Type B pancreatic cell (in vitro differentiated cells): ENCODE measurements around the gene TLDC2. TPM values are rescaled to one million over a fixed set of nuclear protein-coding genes. Genes with fewer than 3 reads are reported as not detected.

Experiments used
- DNase-seq: peaks from one replicate; pipeline ENCODE4 v3.0.0; 2021; ENCODE audit warnings: mixed read lengths; ENCODE audit not compliant: unreplicated experiment; ENCODE audit errors: extremely low spot score
- H3K27ac Mint-ChIP-seq: 2 replicates; pipeline ENCODE4 v1.8.0; 2021; ENCODE audit warnings: mild to moderate bottlenecking, mixed read lengths
- H3K27me3 Mint-ChIP-seq: 2 replicates; pipeline ENCODE4 v1.8.0; 2021; ENCODE audit warnings: mixed read lengths
- H3K36me3 Mint-ChIP-seq: 2 replicates; pipeline ENCODE4 v1.8.0; 2021; ENCODE audit warnings: mixed read lengths
- H3K4me1 Mint-ChIP-seq: one replicate; pipeline ENCODE4 v1.8.0; 2021; ENCODE audit warnings: mixed read lengths; ENCODE audit not compliant: unreplicated experiment
- H3K4me3 Mint-ChIP-seq: 2 replicates; pipeline ENCODE4 v1.8.0; 2021; ENCODE audit warnings: mild to moderate bottlenecking, mixed read lengths
- H3K9me3 Mint-ChIP-seq: 2 replicates; pipeline ENCODE4 v1.8.0; 2021; ENCODE audit warnings: mixed read lengths
- total RNA-seq: library from RNA; stranded (reverse); gene quantifications from 2 replicates; pipeline ENCODE4 v1.2.1, GENCODE V29; 2021; ENCODE audit warnings: low replicate concordance
- TF ChIP-seq, protein P1 (sequence below): fragments of 200-600 bp; sonication (generic); conservative IDR thresholded peaks from 2 replicates; pipeline ENCODE4 v1.5.0; 2021; ENCODE audit warnings: antibody characterized with exemption, mild to moderate bottlenecking

Gene TLDC2
- total RNA-seq, 1 donor from 2014 or later = 0.75 TPM

GRCh38 chr20:36855241-36855657, 20.7 kb upstream of the TLDC2 start:
- DNase-seq = no peak
- peaks cover 9% of the 10 kb centered on the region for H3K36me3 Mint-ChIP-seq
- no peak overlapping the region for H3K27ac Mint-ChIP-seq
- TF ChIP-seq, protein P1, sequence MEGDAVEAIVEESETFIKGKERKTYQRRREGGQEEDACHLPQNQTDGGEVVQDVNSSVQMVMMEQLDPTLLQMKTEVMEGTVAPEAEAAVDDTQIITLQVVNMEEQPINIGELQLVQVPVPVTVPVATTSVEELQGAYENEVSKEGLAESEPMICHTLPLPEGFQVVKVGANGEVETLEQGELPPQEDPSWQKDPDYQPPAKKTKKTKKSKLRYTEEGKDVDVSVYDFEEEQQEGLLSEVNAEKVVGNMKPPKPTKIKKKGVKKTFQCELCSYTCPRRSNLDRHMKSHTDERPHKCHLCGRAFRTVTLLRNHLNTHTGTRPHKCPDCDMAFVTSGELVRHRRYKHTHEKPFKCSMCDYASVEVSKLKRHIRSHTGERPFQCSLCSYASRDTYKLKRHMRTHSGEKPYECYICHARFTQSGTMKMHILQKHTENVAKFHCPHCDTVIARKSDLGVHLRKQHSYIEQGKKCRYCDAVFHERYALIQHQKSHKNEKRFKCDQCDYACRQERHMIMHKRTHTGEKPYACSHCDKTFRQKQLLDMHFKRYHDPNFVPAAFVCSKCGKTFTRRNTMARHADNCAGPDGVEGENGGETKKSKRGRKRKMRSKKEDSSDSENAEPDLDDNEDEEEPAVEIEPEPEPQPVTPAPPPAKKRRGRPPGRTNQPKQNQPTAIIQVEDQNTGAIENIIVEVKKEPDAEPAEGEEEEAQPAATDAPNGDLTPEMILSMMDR = no peak
- no peaks in the 10 kb centered on the region for H3K27me3 Mint-ChIP-seq
- H3K4me3 Mint-ChIP-seq = no peak overlapping the region
- H3K4me1 Mint-ChIP-seq = peaks cover 30% of the 10 kb centered on the region
- peaks cover 5% of the 10 kb centered on the region for H3K9me3 Mint-ChIP-seq

DNA sequence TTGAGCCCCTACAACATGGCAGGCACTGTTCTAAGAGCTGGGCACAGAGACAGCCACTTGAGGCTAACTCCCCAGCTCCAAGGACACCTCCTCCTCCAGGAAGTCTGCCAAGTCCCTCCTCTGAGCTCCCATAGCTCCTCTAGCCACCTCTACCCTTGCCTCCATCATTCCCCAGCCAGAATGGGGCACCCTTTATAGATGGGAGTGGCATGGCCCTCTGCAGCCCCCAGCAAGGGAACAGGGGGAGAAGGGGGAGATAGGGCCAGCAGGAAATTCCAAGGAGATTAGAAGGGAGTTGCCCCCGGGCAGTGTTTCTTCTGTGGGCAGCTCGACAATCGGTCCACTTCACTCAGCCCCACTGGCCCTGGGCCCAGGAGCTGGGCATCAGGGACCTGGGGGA, 19.7 kb upstream of the TLDC2 start:
- Mint-ChIP-seq H3K9me3 (peaks cover 5% of the 10 kb centered on the region), H3K36me3 (peaks cover 8% of the 10 kb centered on the region), H3K4me3 (no peak overlapping the region), H3K27me3 (no peaks in the 10 kb centered on the region), H3K4me1 (peaks cover 35% of the 10 kb centered on the region), H3K27ac (peak overlapping the region; percentile 74)
- no peak for DNase-seq
- TF ChIP-seq, protein P1 = no peak

- no peaks in the 10 kb centered on the region for H3K27me3 Mint-ChIP-seq
- TF ChIP-seq, protein P1 = no peak
- no peak overlapping the region for H3K4me3 Mint-ChIP-seq
- no peak for DNase-seq
- peaks cover under 1% of the 10 kb centered on the region for H3K36me3 Mint-ChIP-seq
- H3K9me3 Mint-ChIP-seq = no peaks in the 10 kb centered on the region
- H3K27ac Mint-ChIP-seq = peak overlapping the region; percentile 44
- peaks cover 37% of the 10 kb centered on the region for H3K4me1 Mint-ChIP-seq
Measured at GRCh38 chr20:36856691-36857635, 19.0 kb upstream of the TLDC2 start.

GRCh38 chr20:36859282-36859555, 16.7 kb upstream of the TLDC2 start:
- H3K27ac Mint-ChIP-seq = peak overlapping the region; percentile 73

DNA sequence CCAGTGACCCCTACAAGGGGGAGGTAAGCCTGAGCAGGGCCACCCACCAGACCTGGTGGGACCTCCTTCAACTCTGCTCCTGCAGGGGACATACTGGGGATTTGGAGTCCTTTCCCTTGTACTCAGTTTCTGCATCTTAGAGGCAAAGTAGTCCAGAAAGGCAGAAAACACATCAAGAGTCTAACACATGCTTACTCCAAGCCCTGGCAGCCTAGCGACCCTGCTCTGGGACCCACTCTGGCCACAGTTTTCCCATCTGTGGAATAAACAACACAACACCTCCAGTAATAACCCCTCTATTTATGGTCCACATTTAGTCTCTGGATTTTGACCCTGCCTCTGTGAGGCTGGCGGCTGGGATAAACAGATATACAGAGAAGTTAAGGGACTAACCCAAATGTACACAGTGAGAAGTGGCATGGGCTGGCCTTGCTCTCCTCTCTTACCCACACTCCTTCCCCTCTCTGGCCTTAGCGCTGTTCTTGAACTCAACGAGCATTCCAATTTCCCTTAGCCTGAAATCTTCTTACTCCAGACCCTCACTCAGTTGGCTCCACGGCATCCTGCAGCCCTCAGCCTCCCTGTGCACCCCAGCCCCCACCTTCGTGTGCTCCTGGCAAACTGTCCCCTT, 16.1 kb upstream of the TLDC2 start:
- Mint-ChIP-seq H3K4me3 (peak overlapping the region; percentile 81), H3K36me3 (no peaks in the 10 kb centered on the region), H3K27me3 (no peaks in the 10 kb centered on the region), H3K4me1 (peaks cover 37% of the 10 kb centered on the region), H3K9me3 (no peaks in the 10 kb centered on the region), H3K27ac (peak overlapping the region; percentile 73)
- no peak for DNase-seq
- TF ChIP-seq, protein P1 = no peak

More at GRCh38 chr20:36859282-36859555, 16.7 kb upstream of the TLDC2 start:
- TF ChIP-seq, protein P1 = no peak
- Mint-ChIP-seq H3K4me3 (peak overlapping the region; percentile 81), H3K4me1 (peaks cover 38% of the 10 kb centered on the region), H3K27me3 (no peaks in the 10 kb centered on the region), H3K9me3 (no peaks in the 10 kb centered on the region), H3K36me3 (no peaks in the 10 kb centered on the region)
- DNase-seq = no peak
